Limb (tissue), 2 donors: ENCODE results near the gene COL16A1.

Experiments
- DNase-seq, 2 donors: peaks; one replicate each; pipeline ENCODE4 v3.0.0-alpha.2; 2016; ENCODE audit errors: extremely low spot score in 2 of 2

The COL16A1 gene

GRCh38 chr1:31667065-31667785 lies 36.6 kb downstream of the COL16A1 start:
- no peak for DNase-seq

GRCh38 chr1:31666263-31666963 lies 37.4 kb downstream of the COL16A1 start:
- DNase-seq = no peak

GRCh38 chr1:31665234-31665878 lies 38.5 kb downstream of the COL16A1 start:
- DNase-seq = no peak

- no peak for DNase-seq
Measured at GRCh38 chr1:31664528-31664927, 39.3 kb downstream of the COL16A1 start.

- DNase-seq = peak in 1 of 2 donors; percentile 87
Measured at GRCh38 chr1:31663622-31664452, 40.0 kb downstream of the COL16A1 start.

GRCh38 chr1:31662463-31662862 lies 41.4 kb downstream of the COL16A1 start:
- no peak for DNase-seq

GRCh38 chr1:31661856-31662255 lies 42.0 kb downstream of the COL16A1 start:
- no peak for DNase-seq

GRCh38 chr1:31660871-31661455 lies 42.9 kb downstream of the COL16A1 start:
- no peak for DNase-seq

GRCh38 chr1:31659889-31660288 lies 43.9 kb downstream of the COL16A1 start:
- DNase-seq = no peak

- no peak for DNase-seq
Measured at GRCh38 chr1:31658721-31659120, 45.1 kb downstream of the COL16A1 start.

- DNase-seq = no peak
Measured at GRCh38 chr1:31657972-31658510, 45.8 kb downstream of the COL16A1 start.

- DNase-seq = no peak
Measured at GRCh38 chr1:31657020-31657804, 46.6 kb downstream of the COL16A1 start.

- no peak for DNase-seq
Measured at GRCh38 chr1:31655756-31656155, 48.1 kb downstream of the COL16A1 start.

GRCh38 chr1:31655104-31655503 lies 48.7 kb downstream of the COL16A1 start:
- DNase-seq = no peak

GRCh38 chr1:31654474-31654776 lies 49.4 kb downstream of the COL16A1 start:
- DNase-seq = no peak

GRCh38 chr1:31653717-31654473 lies 49.9 kb downstream of the COL16A1 start:
- DNase-seq = no peak

- DNase-seq = no peak
Measured at GRCh38 chr1:31652891-31653499, 50.8 kb downstream of the COL16A1 start.

GRCh38 chr1:31651766-31652165 lies 52.1 kb downstream of the COL16A1 start:
- no peak for DNase-seq

- no peak for DNase-seq
Measured at GRCh38 chr1:31651089-31651420, 52.8 kb downstream of the COL16A1 start.
